Putamen (tissue), 1 donor: ENCODE measurements around the gene TNFAIP3.
"Not testable (repeated sequence)": the region's sequence is repeated elsewhere in the genome, so short reads cannot be mapped to it uniquely, and the experiment has no call there.

ENCODE experiments used
- DNase-seq: peaks from one replicate; pipeline ENCODE4 v3.0.0-alpha.2; 2016; ENCODE audit warnings: low spot score

TNFAIP3 gene

GRCh38 chr6:137844773-137845172 lies 22.3 kb upstream of the TNFAIP3 start:
- not testable (repeated sequence) for DNase-seq

GRCh38 chr6:137845460-137845859 lies 21.6 kb upstream of the TNFAIP3 start:
- DNase-seq = no peak

- DNase-seq = no peak
These were observed 20.8 kb upstream of the TNFAIP3 start for GRCh38 chr6:137846274-137846673.

- peak; percentile 35 for DNase-seq
These were observed 20.2 kb upstream of the TNFAIP3 start for GRCh38 chr6:137846772-137847313.

- DNase-seq = no peak
These were observed 19.3 kb upstream of the TNFAIP3 start for GRCh38 chr6:137847748-137848147.

GRCh38 chr6:137848672-137849071 lies 18.4 kb upstream of the TNFAIP3 start:
- no peak for DNase-seq

- DNase-seq = no peak
These were observed 17.7 kb upstream of the TNFAIP3 start for GRCh38 chr6:137849181-137849980.

- no peak for DNase-seq
These were observed 16.9 kb upstream of the TNFAIP3 start for GRCh38 chr6:137849981-137850714.

GRCh38 chr6:137850816-137851602 lies 16.1 kb upstream of the TNFAIP3 start:
- DNase-seq = no peak

GRCh38 chr6:137851669-137852068 lies 15.4 kb upstream of the TNFAIP3 start:
- no peak for DNase-seq

GRCh38 chr6:137852346-137852745 lies 14.7 kb upstream of the TNFAIP3 start:
- DNase-seq = no peak

- DNase-seq = no peak
These were observed 14.2 kb upstream of the TNFAIP3 start for GRCh38 chr6:137852811-137853210.

- no peak for DNase-seq
These were observed 13.4 kb upstream of the TNFAIP3 start for GRCh38 chr6:137853569-137854213.

GRCh38 chr6:137856138-137856898 lies 10.7 kb upstream of the TNFAIP3 start:
- no peak for DNase-seq

GRCh38 chr6:137859025-137859424 lies 8.0 kb upstream of the TNFAIP3 start:
- DNase-seq = no peak

GRCh38 chr6:137860394-137861005 lies 6.6 kb upstream of the TNFAIP3 start:
- no peak for DNase-seq

GRCh38 chr6:137861550-137862337 lies 5.3 kb upstream of the TNFAIP3 start:
- DNase-seq = no peak

- no peak for DNase-seq
These were observed 4.5 kb upstream of the TNFAIP3 start for GRCh38 chr6:137862419-137863090.
